MM.1S (cell line): Measurements from ENCODE around the gene MIPOL1.
A peak's percentile ranks its signal among the peaks of the same experiment; 100 is the strongest.
"Not testable (repeated sequence)": the region's sequence is repeated elsewhere in the genome, so short reads cannot be mapped to it uniquely, and the experiment has no call there.

Experiments
- DNase-seq: peaks from one replicate; pipeline ENCODE4 v3.0.0-alpha.2; 2015
- H2AFZ ChIP-seq: fragments of 300-600 bp; sonication (generic); 2 replicates; pipeline ENCODE4 v1.6.0; 2016; ENCODE audit warnings: antibody characterized with exemption, low read length
- H3F3A ChIP-seq: fragments of 300-600 bp; sonication (generic); 2 replicates; pipeline ENCODE4 v1.6.1; 2016; ENCODE audit warnings: mild to moderate bottlenecking, antibody characterized with exemption, low read length, moderate library complexity, mixed read lengths; ENCODE audit not compliant: insufficient read depth
- H3K27ac ChIP-seq: fragments of 300-600 bp; sonication (generic); 2 replicates; pipeline ENCODE4 v1.5.1; 2016; ENCODE audit warnings: mild to moderate bottlenecking, low read length
- H3K27me3 ChIP-seq: fragments of 300-600 bp; sonication (generic); replicated peaks from 2 replicates; pipeline ENCODE4 v1.6.0; 2016; ENCODE audit warnings: low read length; ENCODE audit not compliant: insufficient read depth
- H3K36me3 ChIP-seq: fragments of 300-600 bp; sonication (generic); replicated peaks from 2 replicates; pipeline ENCODE4 v1.6.1; 2016; ENCODE audit warnings: mild to moderate bottlenecking, low read length, mixed read lengths; ENCODE audit not compliant: insufficient read depth
- H3K4me1 ChIP-seq: fragments of 300-600 bp; sonication (generic); 2 replicates; pipeline ENCODE4 v1.6.1; 2016; ENCODE audit warnings: low read length, mixed read lengths
- H3K4me2 ChIP-seq: fragments of 300-600 bp; sonication (generic); 2 replicates; pipeline ENCODE4 v1.6.0; 2016; ENCODE audit warnings: low read depth, low read length
- H3K4me3 ChIP-seq: fragments of 300-600 bp; sonication (generic); 2 replicates; pipeline ENCODE4 v1.5.1; 2016; ENCODE audit warnings: low read length, mixed read lengths
- H3K79me2 ChIP-seq: fragments of 300-600 bp; sonication (generic); 2 replicates; pipeline ENCODE4 v1.6.1; 2016; ENCODE audit warnings: mixed run types, low read length, mixed read lengths
- H3K9ac ChIP-seq: fragments of 300-600 bp; sonication (generic); 2 replicates; pipeline ENCODE4 v1.6.1; 2016; ENCODE audit warnings: low read length, mixed read lengths
- H3K9me2 ChIP-seq: fragments of 300-600 bp; sonication (generic); replicated peaks from 2 replicates; pipeline ENCODE4 v1.6.1; 2016; ENCODE audit warnings: mild to moderate bottlenecking, low read length, mixed read lengths; ENCODE audit not compliant: insufficient read depth
- H3K9me3 ChIP-seq: fragments of 300-600 bp; sonication (generic); replicated peaks from 2 replicates; pipeline ENCODE4 v1.6.1; 2016; ENCODE audit warnings: mild to moderate bottlenecking, low read length, mixed read lengths; ENCODE audit not compliant: insufficient read depth
- H4K20me1 ChIP-seq: fragments of 300-600 bp; sonication (generic); 2 replicates; pipeline ENCODE4 v1.6.1; 2016; ENCODE audit warnings: mild to moderate bottlenecking, low read length, moderate library complexity, mixed read lengths; ENCODE audit not compliant: insufficient read depth
- EZH2 ChIP-seq: fragments of 300-600 bp; sonication (generic); optimal IDR thresholded peaks from 2 replicates; pipeline ENCODE3; 2017; ENCODE audit warnings: low read depth, mild to moderate bottlenecking, antibody characterized with exemption, low read length, mixed read lengths
- EZH2phosphoT487 ChIP-seq: fragments of 300-600 bp; sonication (generic); IDR thresholded peaks from 2 replicates; pipeline ENCODE4 v1.6.1; 2018; ENCODE audit warnings: antibody characterized with exemption, low read length
- TF ChIP-seq, protein P1 (sequence below): fragments of 300-600 bp; sonication (generic); IDR thresholded peaks from 2 replicates; pipeline ENCODE4 v1.5.1; 2016; ENCODE audit warnings: antibody characterized with exemption, low read length, mixed read lengths

Gene MIPOL1

GRCh38 chr14:37551119-37551518 lies 353.4 kb downstream of the MIPOL1 start:
- no peak overlapping the region for H3K27ac ChIP-seq
- peaks cover 13% of the 10 kb centered on the region; the same call in 1 of the 2 replicates for H3K4me1 ChIP-seq
- no peak overlapping the region for H3K4me3 ChIP-seq
- no peak overlapping the region for H3K4me2 ChIP-seq
- no peak for DNase-seq
- H3K79me2 ChIP-seq = no peaks in the 10 kb centered on the region
- no peaks in the 10 kb centered on the region for H4K20me1 ChIP-seq
- no peaks in the 10 kb centered on the region for H3K9me3 ChIP-seq
- no peak overlapping the region for H2AFZ ChIP-seq
- no peak for TF ChIP-seq EZH2phosphoT487
- no peak for TF ChIP-seq EZH2
- TF ChIP-seq, protein P1, sequence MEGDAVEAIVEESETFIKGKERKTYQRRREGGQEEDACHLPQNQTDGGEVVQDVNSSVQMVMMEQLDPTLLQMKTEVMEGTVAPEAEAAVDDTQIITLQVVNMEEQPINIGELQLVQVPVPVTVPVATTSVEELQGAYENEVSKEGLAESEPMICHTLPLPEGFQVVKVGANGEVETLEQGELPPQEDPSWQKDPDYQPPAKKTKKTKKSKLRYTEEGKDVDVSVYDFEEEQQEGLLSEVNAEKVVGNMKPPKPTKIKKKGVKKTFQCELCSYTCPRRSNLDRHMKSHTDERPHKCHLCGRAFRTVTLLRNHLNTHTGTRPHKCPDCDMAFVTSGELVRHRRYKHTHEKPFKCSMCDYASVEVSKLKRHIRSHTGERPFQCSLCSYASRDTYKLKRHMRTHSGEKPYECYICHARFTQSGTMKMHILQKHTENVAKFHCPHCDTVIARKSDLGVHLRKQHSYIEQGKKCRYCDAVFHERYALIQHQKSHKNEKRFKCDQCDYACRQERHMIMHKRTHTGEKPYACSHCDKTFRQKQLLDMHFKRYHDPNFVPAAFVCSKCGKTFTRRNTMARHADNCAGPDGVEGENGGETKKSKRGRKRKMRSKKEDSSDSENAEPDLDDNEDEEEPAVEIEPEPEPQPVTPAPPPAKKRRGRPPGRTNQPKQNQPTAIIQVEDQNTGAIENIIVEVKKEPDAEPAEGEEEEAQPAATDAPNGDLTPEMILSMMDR = no peak
- H3K9ac ChIP-seq = no peak overlapping the region
- H3K9me2 ChIP-seq = no peaks in the 10 kb centered on the region
- H3F3A ChIP-seq = no peaks in the 10 kb centered on the region
- H3K36me3 ChIP-seq = no peaks in the 10 kb centered on the region
- no peaks in the 10 kb centered on the region for H3K27me3 ChIP-seq

DNA sequence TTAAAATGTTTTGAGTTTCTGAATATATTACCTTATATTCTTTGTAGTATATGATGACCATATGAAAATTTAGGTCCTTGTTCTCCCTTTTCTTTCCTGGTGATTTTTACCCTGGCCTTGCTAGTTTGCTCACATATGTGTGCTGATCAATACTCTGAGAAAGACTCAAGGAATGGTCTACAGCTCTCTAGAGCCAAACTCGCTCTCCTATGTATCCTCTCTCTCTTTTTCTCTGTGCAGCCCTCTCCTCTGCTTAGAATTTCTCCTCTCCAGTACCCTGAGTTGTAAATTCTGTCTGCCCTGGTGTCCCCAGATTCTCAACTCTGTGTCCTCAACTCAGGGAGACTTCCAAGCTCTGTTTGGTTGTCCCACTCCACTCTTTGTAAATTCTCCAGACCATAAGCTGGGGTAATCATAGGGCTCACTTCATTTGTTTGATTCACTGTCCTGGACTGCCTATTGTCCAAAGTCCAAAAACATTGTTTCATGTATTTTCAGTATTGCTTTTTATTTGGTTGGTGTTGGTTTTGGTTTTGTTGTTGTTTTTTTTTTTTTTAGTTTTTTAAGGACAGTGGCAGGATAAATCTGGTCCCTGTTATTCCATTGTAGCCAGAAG lies 356.3 kb downstream of the MIPOL1 start:
- H3K4me3 ChIP-seq = no peak overlapping the region
- DNase-seq = no peak
- H2AFZ ChIP-seq = 0 out of 2 replicates have a peak overlapping the region, but pooled peaks have one; percentile 35
- no peak overlapping the region for H3K27ac ChIP-seq
- H3F3A ChIP-seq = no peaks in the 10 kb centered on the region
- H3K9ac ChIP-seq = no peak overlapping the region
- H3K4me2 ChIP-seq = peak overlapping the region; percentile 12; the same call in 1 of the 2 replicates
- no peaks in the 10 kb centered on the region for H3K36me3 ChIP-seq
- no peaks in the 10 kb centered on the region for H3K27me3 ChIP-seq
- peaks cover 13% of the 10 kb centered on the region; the same call in 1 of the 2 replicates for H3K4me1 ChIP-seq
- no peaks in the 10 kb centered on the region for H3K79me2 ChIP-seq
- no peaks in the 10 kb centered on the region for H3K9me3 ChIP-seq
- TF ChIP-seq, protein P1 = no peak
- TF ChIP-seq EZH2phosphoT487 (no peak), EZH2 (no peak)
- H3K9me2 ChIP-seq = no peaks in the 10 kb centered on the region
- H4K20me1 ChIP-seq = no peaks in the 10 kb centered on the region

GRCh38 chr14:37555596-37555995 lies 357.9 kb downstream of the MIPOL1 start:
- not testable (repeated sequence) for H3F3A ChIP-seq, H3K9ac ChIP-seq, H3K4me3 ChIP-seq, H3K4me2 ChIP-seq, H3K27ac ChIP-seq, DNase-seq, H3K9me3 ChIP-seq, H3K36me3 ChIP-seq, H3K27me3 ChIP-seq, H4K20me1 ChIP-seq, H2AFZ ChIP-seq, H3K79me2 ChIP-seq, H3K9me2 ChIP-seq
- H3K4me1 ChIP-seq = peaks cover 13% of the 10 kb centered on the region; the same call in 1 of the 2 replicates

DNA sequence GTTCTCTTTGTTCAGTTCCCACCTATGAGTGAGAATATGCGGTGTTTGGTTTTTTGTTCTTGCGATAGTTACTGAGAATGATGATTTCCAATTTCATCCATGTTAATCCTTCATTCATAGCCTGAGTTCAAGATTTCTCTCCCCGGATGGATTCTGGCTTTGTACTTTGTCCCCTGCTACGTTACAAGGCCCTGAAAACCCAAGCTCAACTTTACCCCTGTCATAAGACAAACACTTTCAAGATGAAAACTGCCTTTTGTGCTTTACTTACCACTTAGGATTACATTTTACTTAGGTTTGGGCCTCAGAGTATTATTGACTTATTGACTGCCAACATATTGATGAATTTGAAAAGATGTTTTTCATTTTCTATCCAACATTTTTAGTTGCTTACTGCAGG lies 361.0 kb downstream of the MIPOL1 start:
- TF ChIP-seq, protein P1 = no peak
- TF ChIP-seq EZH2phosphoT487 (no peak), EZH2 (no peak)
- Histone ChIP-seq H3K9ac (no peak overlapping the region), H3K9me3 (no peaks in the 10 kb centered on the region), H3K27me3 (no peaks in the 10 kb centered on the region), H2AFZ (no peak overlapping the region), H3K36me3 (no peaks in the 10 kb centered on the region), H3K4me1 (peaks cover 6% of the 10 kb centered on the region; the same call in 1 of the 2 replicates), H3K27ac (no peak overlapping the region), H3K4me2 (no peak overlapping the region), H4K20me1 (no peaks in the 10 kb centered on the region), H3F3A (no peaks in the 10 kb centered on the region), H3K9me2 (no peaks in the 10 kb centered on the region), H3K4me3 (no peak overlapping the region), H3K79me2 (no peaks in the 10 kb centered on the region)
- DNase-seq = no peak
